Measurements from ENCODE around the gene ENOX1.

DNA sequence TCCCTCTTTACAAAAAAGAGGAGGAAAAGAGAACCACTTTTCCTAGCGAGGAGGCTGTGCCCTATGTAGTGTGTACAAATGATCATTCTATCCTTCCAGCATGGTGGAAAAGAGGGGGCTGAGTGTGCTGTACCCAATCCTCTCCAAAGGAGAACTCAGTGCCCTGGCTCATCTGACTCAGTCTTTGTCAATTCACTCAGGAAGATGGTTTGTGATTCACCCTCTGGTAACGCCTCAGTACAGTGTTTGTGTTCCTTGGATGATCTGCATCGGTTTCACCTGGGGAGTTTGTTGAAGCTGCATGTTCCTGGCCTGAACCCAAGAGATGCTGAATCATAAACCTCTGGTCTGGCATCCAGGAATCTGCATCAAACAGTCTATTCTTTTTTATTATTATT, 18.3 kb upstream of the ENOX1 start:
- TF ChIP-seq EZH2 (IDR thresholded peaks at IDR 0.05), result no peak
- no peak for TF ChIP-seq POLR2AphosphoS5 (IDR thresholded peaks at IDR 0.05; ENCODE audit: borderline replicate concordance, low read depth, low read length)
- TF ChIP-seq FOXP2 (optimal IDR thresholded peaks at IDR 0.05; ENCODE audit: control extremely low read depth, extremely low read length, insufficient read depth), result no peak

Measured in SK-N-MC (cell line).